GM19025 (cell line): ENCODE results near the gene TMEM219.
"Not testable (repeated sequence)": the region's sequence is repeated elsewhere in the genome, so short reads cannot be mapped to it uniquely, and the experiment has no call there.

Experiments
- ATAC-seq: cut with Tn5 transposase; IDR thresholded peaks from one replicate; pipeline ENCODE4 v1.9.1; 2021; ENCODE audit warnings: mild to moderate bottlenecking, low read depth, moderate library complexity; ENCODE audit not compliant: unreplicated experiment

TMEM219 gene

DNA sequence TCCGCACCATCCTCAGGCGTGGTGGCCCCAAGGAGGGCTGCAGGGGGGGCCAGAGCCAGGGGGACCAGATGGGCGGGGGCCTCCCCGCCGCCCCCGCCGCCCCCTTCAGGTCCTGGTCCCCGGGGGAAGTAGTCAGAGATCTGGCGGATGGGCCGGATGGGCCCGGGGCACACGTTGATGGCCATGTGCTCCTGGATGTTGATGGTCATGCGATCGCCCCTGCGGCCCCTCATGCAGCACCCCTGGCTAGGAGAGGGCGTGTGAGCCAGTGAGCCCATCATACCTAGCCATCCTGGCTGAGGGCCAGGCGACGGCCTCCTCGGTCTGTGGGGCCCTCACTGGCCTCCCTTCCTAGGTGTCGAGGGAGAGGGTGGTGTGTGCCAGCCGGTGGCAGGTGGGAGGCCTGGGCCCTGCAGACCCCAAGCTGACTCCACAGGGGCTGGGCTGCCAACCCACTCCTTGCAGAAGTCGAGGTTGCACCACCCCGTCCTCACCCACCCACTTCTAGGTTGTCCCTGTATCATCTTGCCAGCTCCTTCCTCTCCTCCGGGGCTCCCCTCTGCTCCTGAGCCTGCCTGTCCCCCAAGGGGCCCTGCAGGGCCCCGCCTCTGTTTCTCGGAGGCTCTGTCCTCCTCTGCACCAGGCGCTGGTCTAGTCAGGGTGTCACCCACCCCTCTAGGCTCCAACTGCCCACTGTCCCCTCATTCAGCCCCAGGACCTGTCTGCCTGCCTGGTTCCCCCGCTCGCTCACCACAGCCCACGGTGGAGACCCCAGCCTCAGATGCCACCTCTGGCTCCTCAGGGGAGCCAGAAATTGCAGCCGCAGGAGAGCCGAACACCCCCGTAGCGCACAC is 48.3 kb downstream of the TMEM219 start:
- ATAC-seq: no peak

- no peak for ATAC-seq
These were observed 49.2 kb downstream of the TMEM219 start, which contains the start of gene DOC2A for GRCh38 chr16:30010844-30011713. DOC2A (minus strand) TSS chr16:30011027; CDS start chr16:30010222, 805 bp downstream.

- ATAC-seq: no peak
These were observed 50.0 kb downstream of the TMEM219 start for GRCh38 chr16:30011714-30012504.

DNA sequence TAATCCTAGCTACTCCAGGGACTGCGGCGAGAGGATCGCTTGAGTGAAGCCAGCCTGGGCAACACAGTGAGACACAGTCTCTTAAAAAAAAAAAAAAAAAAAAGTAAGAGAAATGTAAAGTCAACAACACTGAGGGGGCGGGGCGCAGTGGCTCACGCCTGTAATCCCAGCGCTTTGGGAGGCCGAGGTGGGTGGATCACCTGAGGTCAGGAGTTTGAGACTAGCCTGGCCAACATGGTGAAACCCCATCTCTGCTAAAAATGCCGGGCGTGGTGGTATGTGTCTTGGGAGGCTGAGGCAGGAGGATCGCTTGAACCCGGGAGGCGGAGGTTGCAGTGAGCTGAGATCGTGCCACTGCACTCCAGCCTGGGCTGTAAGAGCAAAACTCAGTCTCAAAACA is 50.7 kb downstream of the TMEM219 start:
- ATAC-seq: not testable (repeated sequence)

- ATAC-seq: not testable (repeated sequence)
These were observed 53.6 kb downstream of the TMEM219 start for GRCh38 chr16:30015450-30015849.

DNA sequence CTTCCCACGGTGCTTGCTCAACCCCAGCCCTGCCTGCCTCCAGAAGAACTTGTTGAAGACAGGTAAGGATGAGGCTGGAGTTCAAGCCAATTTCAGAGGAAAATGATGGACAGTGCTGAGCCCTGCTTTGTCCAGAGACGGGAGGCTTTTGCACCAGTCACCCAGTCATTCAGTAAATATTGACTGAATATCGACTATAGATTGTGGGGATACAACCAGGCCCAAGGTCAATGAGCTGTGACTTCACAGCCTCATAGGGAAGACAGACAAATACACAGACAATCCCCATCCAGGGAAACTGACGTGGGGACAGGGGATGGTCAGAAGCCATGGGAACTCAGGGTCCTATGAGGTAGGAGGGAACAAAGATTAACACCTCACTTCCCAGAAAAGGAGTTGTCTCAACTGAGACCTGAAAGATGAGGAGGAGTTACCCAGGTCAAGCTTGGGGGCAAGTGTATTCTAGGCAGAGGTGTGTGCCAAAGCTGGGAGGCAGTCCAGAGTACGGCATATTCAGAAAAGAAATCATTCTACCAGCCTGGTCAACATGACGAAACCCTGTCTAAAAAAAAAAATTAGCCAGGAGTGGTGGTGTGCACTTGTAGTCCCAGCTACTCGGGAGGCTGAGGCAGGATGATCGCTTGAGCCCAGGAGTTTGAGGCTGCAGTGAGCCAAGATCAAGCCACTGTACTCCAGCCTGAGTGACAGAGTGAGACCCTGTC is 54.8 kb downstream of the TMEM219 start:
- no peak for ATAC-seq

- ATAC-seq: no peak
These were observed 55.4 kb downstream of the TMEM219 start for GRCh38 chr16:30017277-30017656.

- ATAC-seq: not testable (repeated sequence)
These were observed 56.1 kb downstream of the TMEM219 start for GRCh38 chr16:30017937-30018336.

DNA sequence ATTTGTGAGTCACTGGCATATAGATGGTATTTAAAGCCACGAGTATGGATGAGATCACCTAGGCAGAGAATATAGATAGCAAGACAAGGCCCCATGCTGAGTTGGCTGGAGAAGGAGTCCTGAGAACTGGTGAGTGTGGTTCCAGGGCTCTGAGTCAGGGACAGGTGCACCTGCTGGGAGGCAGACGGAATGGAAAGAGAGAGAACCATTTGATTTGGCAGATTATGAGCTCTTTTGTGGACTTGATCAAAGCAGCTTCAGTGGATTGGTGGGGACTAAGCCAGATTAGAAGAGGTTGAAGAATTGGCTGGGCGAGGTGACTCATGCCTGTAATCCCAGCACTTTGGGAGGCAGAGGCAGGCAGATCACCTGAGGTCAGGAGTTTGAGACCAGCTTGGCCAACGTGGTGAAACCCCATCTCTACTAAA is 56.9 kb downstream of the TMEM219 start:
- ATAC-seq: no peak
